Measurements from ENCODE around the gene TSHZ2.

DNA sequence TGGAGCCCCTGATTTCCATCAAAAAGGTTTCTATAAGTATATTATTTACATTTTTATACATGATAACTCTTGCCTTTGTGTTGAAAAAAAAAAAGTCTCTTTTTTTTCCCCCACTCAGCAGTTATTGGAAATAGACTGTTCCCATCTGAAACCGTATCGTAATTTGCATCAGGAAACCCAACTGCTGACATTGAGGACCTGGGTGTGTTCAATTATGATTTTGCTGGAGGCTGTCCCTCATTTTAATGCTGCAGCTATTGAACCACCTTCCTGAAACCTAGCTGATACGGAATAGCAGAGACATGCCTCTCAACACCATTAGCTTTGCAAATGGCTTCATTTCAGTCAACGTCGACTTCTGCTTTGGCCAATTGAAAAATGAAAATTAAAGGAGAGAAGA lies 522.6 kb downstream of the TSHZ2 start:
- TF ChIP-seq ZNF644 (tag; IDR thresholded peaks at IDR 0.05; ENCODE audit: low read depth): no peak
- no peak for TF ChIP-seq USF1 (CRISPR knock-in tag; IDR thresholded peaks at IDR 0.05)
- no peak for TF ChIP-seq ZNF3 (CRISPR knock-in tag; IDR thresholded peaks at IDR 0.05)
- TF ChIP-seq ETV6 (IDR thresholded peaks at IDR 0.05; ENCODE audit: borderline replicate concordance in 1 of 2, low read depth in 2 of 2, low read length in 1 of 2): no peak
- no peak for TF ChIP-seq ETV6 (CRISPR knock-in tag; IDR thresholded peaks at IDR 0.05; ENCODE audit: borderline replicate concordance)
- no peak for TF ChIP-seq POLR2A (conservative IDR thresholded peaks at IDR 0.05)
- TF ChIP-seq HDAC2 (IDR thresholded peaks at IDR 0.05): no peak
- no peak for TF ChIP-seq ZNF639 (CRISPR knock-in tag; conservative IDR thresholded peaks at IDR 0.05 in 1 of 2, IDR thresholded peaks at IDR 0.05 in 1 of 2)
- TF ChIP-seq RBM25 (IDR thresholded peaks at IDR 0.05; ENCODE audit: low read depth, low read length, severe bottlenecking): no peak
- no peak for TF ChIP-seq ZFX (CRISPR knock-in tag; IDR thresholded peaks at IDR 0.05)
- no peak for TF ChIP-seq CTCF (IDR thresholded peaks at IDR 0.05 in 2 of 3, conservative IDR thresholded peaks at IDR 0.05 in 1 of 3; ENCODE audit: insufficient read depth in 2 of 3, low read depth in 1 of 3, low read length in 3 of 3)
- no peak for TF ChIP-seq SMC3 (conservative IDR thresholded peaks at IDR 0.05; ENCODE audit: insufficient read depth, low read depth, low read length)
- TF ChIP-seq ESRRA (IDR thresholded peaks at IDR 0.05; ENCODE audit: borderline replicate concordance, low read depth): no peak
